Stimulated activated CD4-positive, alpha-beta T cell treated with anti-CD3 and anti-CD28 coated beads, Interleukin-2, amount 100 ng/mL, for 4 hours (primary cell): ENCODE data around the gene DNAJB6.

Experiments
- DNase-seq: peaks from one replicate; pipeline ENCODE4 v3.0.0-alpha.2; 2020; ENCODE audit warnings: low read depth

Gene DNAJB6

DNA sequence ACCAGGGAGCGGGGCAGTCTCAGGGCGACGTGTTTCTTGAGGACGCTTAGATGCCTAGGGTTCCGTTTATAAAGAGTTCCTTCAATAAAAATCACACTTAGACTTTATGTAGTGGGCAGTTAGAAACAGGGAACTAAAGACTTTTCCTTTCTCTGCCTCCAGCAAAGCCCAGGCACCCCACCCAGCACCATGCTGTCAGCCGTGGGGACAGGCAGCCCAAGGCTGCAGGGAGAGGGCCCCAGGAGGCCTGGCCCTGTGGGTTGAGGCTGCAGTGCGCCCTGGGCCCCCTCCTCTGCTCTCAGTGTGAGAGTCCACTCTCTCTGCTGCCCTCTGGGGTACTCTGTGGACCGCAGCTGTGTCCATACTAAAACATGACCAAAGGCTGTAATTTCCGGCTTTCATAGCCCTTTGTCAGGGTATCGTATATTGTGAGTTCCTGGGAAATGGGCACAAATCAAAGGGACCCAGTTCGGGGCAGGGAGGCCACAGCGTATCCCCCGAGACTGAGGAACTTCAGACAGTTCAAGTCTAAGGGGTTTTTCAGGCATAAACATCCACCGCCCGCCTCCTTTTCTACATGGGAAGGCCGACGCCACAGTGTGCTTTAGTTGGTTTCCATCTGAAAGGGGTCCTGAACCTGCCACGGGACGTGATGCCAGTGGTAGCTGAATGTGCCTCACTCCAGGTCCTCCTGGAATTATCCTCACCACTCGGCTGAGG is 59.7 kb downstream of the DNAJB6 start:
- DNase-seq, result no peak

DNA sequence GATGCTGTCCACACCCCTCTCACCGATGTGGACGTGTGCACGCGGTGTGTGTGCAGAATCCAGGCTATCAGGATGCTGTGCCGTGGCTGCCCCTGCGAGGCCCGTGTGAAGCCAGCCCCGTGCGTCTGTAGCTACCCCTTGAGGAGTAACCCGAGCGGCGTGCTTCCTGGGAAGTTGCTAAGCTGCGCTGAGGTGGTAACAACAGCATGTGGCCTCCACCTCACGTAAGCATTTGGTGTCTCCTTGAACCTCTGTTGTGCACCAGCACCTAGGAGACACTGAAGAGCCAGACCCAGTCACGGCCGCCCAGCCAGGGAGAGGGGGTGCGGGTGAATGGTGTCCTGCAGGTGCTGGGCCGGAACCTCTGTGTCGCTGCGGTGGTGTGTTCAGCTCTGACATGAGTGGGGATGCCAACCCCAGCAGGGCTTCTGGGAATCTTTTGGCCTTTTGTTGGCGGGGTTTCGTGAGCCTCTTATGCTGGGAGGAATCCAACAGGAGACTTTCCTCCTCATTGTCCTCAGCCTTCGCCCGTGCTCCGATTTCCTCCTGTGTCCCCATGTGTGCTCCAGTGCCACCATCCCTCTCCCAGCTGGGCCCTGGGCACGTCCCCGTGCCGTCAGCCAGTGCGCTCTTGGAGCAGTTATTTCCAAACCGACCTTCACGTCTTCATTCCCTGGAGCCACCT is 60.4 kb downstream of the DNAJB6 start:
- no peak for DNase-seq

DNA sequence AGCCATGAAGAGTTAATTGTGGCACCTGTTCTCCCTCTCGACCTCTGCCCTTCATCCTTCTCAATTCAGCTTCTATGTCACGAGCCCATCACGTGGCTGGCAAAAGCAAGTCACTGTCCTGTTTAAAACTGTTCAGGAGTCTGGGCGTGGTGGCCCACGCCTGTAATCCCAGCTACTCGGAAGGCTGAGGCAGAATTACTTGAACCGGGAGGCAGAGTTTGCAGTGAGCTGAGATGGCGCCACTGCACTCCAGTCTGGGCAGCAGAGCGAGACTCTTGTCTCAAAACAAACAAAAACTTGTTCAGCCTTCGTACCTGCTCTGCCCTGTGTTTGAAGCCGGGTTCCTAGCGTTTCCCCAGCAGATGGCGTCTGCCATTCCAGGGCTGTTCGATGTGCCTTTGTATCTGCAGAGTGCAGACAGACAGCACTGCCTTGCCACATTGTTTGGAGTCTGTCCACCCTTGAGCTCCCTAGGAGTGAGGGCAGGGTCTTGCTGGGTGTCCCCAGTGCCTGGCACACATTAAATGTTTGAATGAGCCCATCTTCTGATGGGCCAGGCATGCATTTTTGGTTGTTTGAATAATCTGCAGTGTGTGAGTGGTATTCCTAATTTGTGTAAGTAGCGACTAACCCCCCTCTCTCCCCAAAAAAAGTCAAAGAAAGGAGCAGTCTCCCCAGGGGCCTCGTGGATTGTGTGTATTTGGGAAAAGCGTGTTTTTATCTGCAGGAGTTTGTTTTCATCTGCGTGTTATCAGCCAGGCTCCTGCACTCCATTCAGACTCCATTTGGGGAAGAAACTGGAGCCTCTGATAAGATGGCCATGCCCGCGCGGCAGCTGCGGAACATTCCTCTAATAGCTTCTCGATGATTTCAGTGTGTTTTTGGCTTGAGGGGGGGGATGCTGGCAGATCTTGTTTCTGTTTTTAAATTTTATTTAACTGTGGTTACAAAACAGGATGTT is 61.2 kb downstream of the DNAJB6 start:
- DNase-seq, result no peak

DNA sequence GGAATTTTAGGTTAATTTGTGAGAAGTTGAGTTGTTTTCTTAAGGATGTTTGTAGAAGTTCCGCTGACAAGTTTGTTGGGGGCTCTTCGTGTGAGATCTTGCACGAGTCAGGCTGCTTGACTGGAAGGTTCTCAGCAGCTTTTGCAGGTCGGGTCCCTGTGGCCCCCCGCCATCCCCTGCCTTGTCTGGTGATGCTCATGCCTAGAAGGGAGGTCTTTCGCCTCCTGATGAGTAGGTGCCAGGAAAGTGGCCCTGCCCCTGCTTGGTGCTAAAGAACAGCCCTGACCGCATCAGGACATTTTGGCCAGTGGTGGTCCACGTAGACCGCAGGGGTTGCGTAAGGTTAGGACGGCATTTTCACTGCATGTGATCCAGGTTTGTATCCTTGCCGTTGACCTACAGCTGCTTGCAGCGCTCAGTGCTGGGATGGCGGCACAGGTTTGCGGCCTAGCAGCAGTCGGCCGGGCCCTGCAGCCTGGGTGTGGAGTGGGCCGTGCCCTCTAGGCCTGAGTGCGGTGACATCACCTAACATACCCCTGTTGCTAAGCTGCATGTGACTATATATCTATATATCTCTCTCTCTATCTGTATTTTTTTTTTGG is 62.4 kb downstream of the DNAJB6 start:
- no peak for DNase-seq

DNA sequence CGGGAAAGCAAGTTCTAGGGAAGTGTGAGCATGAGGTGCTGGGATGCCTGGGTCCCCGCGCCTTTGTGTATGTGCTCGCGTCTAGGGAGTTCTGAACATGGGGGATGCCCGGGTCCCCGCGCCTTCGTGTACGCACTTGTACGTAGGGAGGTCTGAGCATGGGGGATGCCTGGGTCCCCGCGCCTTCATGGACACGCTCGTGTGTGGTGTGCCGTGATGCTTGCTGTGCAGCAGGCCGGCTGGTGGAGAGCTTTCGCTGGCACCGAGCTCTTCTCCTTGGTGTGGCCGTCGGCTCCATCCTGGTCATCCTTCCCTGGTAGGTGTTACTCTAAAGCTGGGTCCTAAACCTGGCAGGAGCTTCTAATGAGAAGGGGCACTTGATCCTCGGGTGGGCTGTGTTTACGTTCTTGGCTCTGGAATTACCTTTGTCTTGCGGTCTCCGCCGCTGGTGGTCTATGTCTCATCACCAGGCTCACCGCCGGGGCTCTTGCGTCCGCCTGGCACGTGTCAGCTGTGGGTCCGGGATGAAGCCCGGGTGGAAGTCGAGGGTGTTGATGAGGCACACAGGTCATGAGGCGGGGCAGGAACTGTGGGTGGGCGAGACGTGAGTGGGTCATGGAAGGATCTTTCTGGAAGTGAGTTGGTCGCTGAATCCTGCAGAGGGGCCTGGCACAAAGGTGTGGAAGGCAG is 63.5 kb downstream of the DNAJB6 start:
- DNase-seq, result no peak

DNA sequence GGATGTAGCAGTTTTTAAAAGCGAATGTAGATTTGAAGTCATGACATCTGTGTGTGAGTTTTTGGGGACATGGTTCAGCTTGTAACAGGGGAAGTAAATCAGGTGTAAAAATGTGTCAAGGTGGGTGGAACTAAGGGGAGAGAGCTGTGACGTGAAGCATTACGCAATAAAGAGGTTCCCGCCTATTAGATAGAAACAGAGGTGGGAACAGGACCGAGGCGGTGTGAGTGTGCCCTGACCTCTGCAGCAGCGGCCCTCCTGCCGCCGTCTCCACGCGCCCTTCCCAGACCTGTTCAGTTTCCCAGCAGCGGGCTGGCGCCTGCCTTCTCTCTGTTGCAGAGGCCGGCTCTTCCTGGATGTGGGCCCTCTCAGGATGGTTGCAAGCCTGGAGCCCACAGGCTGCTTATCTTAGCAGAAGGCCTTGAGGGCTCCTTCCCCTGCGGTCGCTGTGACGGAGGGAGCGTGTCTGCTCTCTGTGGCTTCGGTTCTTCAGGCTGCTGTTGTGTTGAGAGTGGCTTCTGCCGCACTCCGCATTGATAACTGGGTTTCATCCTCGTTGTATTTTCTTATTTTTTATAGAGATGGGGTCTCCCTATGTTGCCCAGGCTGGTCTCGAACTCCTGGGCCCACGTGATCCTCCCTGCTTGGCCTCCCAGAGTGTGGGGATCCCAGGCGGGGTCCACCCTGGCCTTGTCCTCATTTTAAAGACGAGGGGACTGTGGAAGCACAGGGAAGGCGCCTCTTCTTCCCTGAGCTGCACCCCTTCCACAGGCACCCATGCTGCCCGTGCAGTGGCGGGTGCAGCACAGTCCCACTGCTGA is 65.0 kb downstream of the DNAJB6 start:
- DNase-seq, result no peak

DNA sequence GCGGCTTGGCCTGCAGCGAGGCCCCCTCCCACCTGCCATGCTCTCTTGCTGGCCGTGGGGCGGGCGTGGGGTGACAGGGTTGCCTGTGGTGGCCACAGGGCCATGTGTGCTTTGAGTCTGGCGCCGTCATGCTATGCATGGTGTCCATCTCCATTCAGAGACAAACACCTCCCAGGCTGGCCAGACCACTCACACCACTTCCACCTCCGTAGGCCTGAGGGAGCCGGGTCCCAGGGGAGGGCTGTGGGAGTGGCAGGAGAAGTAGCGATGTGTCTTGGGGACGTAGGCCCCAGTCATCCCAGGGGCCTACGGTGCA is 65.5 kb downstream of the DNAJB6 start:
- no peak for DNase-seq

DNA sequence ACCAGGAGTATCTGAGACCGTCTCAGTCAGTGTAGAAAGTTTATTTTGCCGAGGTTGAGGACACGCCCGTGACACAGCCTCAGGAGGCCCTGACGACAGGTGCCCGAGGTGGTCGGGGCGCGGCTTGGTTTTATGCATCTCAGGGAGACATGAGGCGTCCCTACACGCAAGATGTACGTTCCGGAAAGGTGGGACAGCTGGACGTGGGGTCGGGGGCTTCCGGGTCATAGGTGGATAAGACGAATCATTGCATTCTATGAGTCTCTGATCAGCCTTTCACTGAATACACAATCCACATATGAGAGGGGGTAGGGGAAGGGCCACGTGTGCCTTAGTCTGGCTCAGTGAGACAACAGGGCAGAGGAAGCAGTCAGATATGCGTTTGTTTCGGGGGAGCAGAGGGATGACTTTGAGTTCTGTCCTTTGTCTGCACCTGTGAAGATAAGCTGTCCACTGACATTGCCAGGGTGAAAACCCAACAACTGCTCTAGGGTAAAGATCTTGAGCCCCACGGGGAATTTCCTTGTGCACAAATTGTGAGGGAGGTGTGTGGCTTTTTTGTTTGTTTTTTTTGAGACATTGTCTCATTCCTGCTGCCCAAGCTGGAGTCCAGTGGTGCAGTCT is 66.2 kb downstream of the DNAJB6 start:
- no peak for DNase-seq

DNA sequence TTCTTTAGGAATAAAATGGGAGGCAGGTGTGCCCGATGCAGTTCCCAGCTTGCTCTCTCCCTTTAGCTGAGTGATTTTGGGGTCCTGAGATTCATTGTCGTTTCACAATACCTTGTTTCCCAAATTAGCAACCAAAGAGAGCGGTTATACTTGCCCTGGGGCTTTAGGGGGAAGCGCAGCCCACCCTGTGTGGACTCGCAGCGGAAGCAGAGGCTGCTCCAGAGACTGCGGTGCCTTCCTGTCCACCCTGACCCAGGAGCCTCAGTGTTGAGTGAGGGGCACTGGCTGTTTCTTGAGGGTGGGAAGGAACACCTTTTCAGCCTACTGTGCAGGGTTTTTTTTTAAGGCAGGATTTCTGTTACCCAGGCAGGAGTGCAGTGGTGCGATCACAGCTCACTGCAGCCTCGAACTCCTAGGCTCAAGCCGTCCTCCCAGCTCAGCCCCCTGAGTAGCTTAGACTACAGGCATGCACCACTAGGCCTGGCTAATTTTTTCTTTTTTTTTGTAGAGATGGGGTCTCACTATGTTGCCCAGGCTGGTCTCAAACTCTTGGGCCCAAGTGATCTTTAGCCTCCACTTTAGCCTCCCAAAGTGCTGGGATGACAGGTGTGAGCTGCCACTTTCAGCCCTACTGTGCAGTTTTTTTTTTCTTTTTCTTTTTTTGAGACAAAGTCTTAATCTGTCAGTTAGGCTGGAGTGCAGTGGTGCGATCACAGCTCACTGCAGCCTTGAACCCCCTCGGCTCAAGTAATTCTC is 67.0 kb downstream of the DNAJB6 start:
- DNase-seq, result no peak

DNA sequence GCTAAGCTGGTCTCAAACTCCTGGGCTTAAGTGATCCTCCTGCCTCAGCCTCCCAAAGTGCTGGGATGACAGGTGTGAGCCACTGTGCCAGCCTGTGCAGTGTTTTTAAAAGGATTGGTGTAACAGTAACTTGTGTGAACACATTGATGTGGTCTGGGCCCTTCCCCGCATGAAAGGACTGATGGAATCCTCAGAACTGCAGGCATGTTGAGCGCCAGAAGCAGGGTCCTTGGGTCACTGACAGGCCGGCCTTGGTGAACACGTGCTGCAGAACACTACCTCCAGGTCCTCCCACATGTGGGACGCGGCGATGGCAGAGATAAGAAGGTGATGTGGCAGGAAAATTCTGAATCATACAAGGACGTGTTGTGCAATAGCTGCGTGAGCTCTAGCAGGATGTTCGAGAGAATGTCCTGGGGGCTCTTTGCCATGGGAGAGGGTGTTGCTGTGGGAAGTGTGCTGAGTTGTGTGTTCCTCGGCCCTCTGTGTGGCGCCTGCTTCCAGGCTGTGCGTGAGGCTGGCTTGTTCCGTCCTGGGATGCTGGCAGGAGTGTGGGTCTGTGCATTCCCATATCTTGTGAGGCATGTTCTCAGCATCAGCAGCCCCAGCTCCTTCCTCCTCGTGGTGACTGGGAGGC is 68.2 kb downstream of the DNAJB6 start:
- DNase-seq, result no peak

DNA sequence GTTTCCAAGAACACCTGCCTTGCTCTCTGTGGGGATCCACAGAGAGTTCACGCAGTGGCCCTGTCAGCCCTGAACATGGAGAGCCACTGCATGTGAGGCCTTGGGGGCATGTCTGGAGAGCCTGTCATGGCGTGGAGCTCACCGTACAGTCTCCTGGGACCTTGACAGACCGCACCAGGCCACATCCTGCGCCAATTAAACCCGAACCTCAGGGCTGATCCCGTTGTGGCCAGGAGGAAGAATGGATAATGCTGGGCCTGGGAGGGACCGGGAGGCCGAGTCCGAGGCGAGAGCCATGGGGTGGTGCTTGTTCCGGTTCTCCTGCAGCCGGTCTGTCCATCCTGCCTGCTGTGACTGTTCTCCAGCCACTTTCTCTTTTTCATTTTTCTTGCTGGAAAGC is 68.7 kb downstream of the DNAJB6 start:
- DNase-seq, result no peak

DNA sequence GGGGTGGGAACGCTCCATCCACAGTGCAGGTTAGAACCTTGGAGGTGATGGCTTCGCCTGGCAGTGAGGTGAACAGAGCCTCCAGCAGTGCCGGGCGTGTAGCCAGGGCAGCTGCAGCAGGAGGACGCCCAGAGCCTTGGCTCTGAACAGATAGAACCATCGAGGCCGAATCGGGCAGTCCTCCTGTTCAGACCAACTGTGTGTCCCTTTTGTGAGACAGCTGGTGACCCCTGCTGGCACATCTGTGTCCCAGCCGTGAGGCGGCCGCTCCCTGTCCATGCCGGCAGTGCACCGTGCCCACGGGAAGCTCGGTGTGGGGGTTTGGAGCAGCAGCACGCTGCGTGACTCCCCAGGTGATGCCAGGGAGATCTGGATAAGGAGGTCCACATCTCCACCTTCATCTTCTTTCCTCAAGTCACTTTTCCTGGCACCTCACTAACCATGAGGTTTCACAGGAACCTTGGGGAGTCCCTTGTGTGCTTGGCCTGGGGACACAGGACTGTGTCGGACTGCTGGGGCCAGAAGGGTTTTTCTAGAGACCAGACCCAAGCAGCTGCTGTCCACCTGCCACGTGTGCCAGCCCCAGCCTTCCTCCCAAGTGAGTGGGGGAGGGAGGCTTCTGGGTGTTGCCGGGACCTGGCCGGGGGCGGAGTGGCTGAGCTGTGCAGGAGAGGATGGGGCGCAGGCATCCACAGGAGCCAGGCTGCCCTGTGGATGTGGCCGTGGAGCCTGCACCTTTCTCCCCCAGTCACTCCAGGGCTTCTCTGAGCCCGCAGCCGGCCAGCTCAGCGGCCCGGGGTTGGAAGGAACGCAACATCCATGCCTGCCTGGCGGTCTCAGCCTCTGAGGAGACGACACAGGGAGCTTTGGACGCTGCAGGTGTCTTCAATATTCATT is 69.4 kb downstream of the DNAJB6 start:
- no peak for DNase-seq

DNA sequence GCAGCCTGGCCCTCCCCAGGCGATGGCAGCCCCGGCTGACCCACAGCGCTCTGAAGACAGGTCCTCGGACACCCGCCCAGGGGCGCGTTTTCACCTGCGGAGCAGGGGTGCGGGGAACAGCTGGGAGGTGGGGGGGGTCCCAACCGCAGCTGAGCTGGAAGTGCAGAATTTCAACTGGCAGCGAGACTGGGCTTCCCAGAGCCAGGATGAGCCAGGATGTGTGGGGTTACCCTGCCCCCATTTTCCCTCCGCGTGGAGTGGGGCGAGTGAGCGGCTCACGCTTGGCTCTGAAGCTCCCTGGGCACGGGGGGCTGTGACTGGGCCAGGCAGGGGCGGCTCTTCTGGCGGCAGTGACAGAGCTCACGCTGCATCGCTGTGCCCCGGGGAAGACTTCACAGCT is 70.2 kb downstream of the DNAJB6 start:
- DNase-seq, result no peak

DNA sequence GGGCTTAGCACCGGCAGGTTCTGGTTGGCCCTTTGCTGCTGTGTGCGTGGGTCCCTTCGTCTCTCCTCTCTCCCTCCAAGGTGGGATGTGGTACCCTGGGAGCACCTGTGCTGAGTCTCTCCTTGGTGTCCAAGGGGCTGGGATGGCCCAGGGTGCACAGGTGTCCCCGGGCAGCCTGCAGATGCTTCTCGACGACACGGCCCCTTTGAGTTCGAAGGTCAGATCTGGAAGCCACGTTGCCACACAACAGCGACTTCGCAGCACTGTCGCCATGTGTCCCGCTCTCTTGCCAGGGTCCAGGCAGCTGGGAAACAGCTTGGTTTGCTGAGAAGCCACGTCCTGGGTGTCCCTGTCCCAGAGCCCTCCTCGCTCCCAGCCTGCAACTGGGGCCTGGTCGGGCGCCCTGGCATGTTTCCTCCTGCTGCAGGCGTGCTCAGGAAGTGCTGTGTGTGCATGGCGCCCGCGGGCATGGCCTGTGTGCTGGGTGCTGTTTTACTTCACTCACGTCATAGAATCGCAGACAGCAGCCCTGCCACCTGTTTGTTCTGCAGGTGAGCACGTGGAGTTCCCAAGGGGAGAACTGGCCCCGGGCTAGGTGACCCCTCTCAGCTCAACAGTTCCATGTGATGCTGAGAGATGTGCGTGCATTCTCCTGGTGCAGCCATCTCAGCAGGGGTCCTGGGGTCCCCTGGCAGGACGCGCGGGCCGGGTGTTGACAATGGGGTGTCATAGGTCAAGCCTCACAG is 70.9 kb downstream of the DNAJB6 start:
- no peak for DNase-seq

DNA sequence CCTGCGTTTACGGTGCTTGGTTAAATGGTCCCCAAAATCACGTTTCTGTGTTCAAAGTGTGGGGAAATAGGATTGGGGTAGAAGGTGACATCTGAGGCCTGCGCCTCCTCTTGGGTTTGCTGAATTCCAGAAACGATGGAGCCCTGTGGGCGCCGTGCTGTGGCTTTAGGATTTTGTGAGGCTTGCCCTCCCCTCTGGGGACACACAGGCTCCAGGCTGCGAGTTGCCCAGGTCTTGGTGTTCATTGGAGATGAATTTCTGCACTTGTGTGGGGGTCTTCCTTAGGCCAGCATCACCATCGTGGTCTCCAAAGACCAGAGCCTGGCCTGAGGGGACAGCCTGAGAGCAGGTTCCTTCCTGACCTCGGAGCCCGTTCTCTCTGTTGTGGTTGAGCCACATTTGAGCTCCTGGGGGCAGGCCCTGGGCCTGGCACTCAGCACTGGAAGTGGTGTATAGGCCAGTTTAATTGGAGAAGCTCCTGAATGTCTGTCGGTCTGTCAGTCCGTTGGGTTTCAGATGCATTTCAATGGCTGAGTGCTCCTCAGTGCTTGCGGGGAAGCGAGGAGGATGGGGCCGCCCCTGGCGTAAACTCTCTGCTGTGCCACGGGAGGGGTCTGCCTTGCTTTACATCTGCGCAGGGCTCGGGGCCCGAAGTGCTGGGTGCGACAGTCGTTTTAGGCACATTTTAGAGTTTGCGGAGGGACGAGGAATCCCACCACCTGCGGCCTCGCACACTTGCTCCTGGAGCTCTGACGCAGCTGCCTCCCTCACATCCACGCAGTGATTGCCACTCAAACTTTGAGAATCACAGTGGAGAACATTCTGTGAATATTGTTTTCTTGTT is 71.7 kb downstream of the DNAJB6 start:
- DNase-seq, result no peak

DNA sequence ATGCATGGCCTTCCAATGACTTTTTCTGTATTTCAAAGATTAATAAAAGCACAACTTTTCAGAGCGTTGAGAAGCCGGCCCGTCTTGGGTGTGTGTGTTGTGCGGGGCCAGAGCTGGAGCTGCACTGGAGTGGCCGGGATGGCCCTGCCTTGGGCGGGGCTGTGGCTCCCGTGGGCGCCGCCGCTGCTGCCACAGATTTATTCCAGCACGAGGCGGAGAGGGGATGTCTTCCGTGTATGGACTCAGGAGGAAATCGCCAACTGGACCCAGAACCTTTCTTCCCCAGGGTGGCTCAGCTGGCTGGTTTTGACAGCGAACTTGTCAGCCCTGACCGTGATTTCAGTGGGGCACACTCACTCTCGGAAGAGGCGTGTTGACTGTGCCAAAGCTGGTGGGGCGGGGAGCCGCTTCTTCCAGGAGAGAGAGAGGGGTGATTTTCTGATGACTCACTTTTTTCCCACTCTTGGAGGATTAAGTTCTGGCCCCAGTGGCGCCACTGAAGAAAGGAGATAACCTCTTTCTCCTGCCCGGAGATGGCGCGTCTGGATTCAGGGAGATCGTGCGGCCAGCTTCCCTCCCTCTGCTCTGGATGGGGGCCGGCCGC is 72.4 kb downstream of the DNAJB6 start:
- no peak for DNase-seq
